ENCODE results near the gene CACNA1H.

Gene CACNA1H

GRCh38 chr16:1120577-1120941 lies 32.3 kb upstream of the CACNA1H start:
- Histone ChIP-seq H3K27me3 (ENCODE audit: control insufficient read depth, insufficient read depth, low read length) (no peaks in the 10 kb centered on the region), H3K27ac (no peak overlapping the region), H3K4me2 (ENCODE audit: low read length) (no peak overlapping the region), H3K4me1 (no peaks in the 10 kb centered on the region), H3K4me3 (ENCODE audit: low read depth, low read length) (no peak overlapping the region), H3K79me2 (no peaks in the 10 kb centered on the region), H3K9ac (no peak overlapping the region), H3K36me3 (ENCODE audit: control insufficient read depth, insufficient read depth, low read length) (no peaks in the 10 kb centered on the region), H2AFZ (no peak overlapping the region), H3K9me3 (ENCODE audit: control insufficient read depth, low read length) (no peaks in the 10 kb centered on the region)
- TF ChIP-seq CTCF (IDR thresholded peaks at IDR 0.05): no peak

DNA sequence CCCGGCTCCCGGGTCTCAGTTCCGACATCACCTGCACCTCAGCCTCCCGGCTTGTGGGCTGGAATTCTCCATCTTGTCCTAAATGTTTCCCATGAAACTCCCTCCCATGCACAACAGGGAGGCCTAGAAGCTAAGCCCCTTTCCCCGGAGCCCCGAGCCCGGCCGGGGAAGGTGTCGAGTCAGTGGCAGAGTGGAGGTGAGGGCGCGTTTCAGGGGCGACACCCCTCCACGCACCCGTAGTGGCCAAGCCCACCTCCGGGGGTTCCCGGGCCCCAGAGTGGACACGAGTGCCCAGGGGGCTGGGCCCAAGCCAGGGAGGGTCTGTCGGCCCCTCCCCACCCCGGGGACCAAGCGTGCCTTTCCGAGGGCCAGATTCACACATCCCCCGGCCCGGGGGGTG lies 31.9 kb upstream of the CACNA1H start:
- no peak overlapping the region for H3K4me3 ChIP-seq (ENCODE audit: low read depth, low read length)
- no peak for TF ChIP-seq CTCF (IDR thresholded peaks at IDR 0.05)
- H3K27me3 ChIP-seq (ENCODE audit: control insufficient read depth, insufficient read depth, low read length): no peaks in the 10 kb centered on the region
- H2AFZ ChIP-seq: no peak overlapping the region
- no peaks in the 10 kb centered on the region for H3K36me3 ChIP-seq (ENCODE audit: control insufficient read depth, insufficient read depth, low read length)
- no peak overlapping the region for H3K27ac ChIP-seq
- no peak overlapping the region for H3K9ac ChIP-seq
- H3K4me2 ChIP-seq (ENCODE audit: low read length): no peak overlapping the region
- H3K79me2 ChIP-seq: no peaks in the 10 kb centered on the region
- no peaks in the 10 kb centered on the region for H3K9me3 ChIP-seq (ENCODE audit: control insufficient read depth, low read length)
- no peaks in the 10 kb centered on the region for H3K4me1 ChIP-seq

DNA sequence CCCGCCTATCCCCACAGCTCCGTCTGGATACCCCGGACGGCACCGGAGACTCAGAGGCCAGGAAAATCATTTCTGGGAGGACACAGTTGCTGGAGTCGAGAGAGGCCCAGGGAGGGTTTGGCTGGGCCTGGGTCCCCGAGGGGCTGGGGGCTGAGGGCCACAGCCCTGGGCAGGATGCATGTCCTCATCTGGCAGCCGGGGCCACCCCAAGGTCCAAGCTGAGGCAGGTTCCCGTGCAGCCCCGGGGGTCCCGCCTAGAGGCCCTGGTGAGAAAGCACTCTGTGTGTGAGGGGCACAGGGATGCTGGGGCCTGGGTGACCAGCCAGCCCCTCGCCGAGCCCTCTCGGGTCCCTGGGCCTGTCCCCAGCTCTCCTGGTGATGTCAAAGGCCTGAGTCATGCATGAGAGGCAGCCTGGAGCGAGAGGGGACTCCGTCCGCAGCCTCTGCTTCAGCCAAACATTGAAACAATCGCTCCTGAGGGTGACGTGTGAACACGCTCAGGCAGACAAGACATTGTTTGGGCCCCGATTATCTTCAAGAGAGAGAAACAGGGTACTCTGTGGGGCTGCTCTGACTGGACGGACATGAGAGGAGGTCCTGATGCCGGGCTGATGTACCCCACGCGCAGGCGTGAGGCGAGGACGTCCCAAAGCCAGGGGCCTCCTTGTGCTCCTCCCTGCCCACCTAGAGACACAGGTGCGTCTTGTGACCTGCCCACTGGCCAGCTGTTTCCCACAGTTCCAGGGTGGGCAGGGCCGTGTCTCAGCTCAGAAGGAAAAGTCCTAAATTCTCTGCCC lies 31.1 kb upstream of the CACNA1H start:
- H3K27ac ChIP-seq: no peak overlapping the region
- no peak overlapping the region for H3K4me3 ChIP-seq (ENCODE audit: low read depth, low read length)
- no peak overlapping the region for H2AFZ ChIP-seq
- no peak overlapping the region for H3K4me2 ChIP-seq (ENCODE audit: low read length)
- H3K9ac ChIP-seq: no peak overlapping the region
- no peaks in the 10 kb centered on the region for H3K36me3 ChIP-seq (ENCODE audit: control insufficient read depth, insufficient read depth, low read length)
- no peaks in the 10 kb centered on the region for H3K9me3 ChIP-seq (ENCODE audit: control insufficient read depth, low read length)
- no peaks in the 10 kb centered on the region for H3K4me1 ChIP-seq
- H3K79me2 ChIP-seq: no peaks in the 10 kb centered on the region
- H3K27me3 ChIP-seq (ENCODE audit: control insufficient read depth, insufficient read depth, low read length): no peaks in the 10 kb centered on the region
- no peak for TF ChIP-seq CTCF (IDR thresholded peaks at IDR 0.05)

- H3K27me3 ChIP-seq (ENCODE audit: control insufficient read depth, insufficient read depth, low read length): no peaks in the 10 kb centered on the region
- no peaks in the 10 kb centered on the region for H3K36me3 ChIP-seq (ENCODE audit: control insufficient read depth, insufficient read depth, low read length)
- no peaks in the 10 kb centered on the region for H3K79me2 ChIP-seq
- no peak overlapping the region for H2AFZ ChIP-seq
- H3K27ac ChIP-seq: no peak overlapping the region
- H3K4me1 ChIP-seq: no peaks in the 10 kb centered on the region
- no peaks in the 10 kb centered on the region for H3K9me3 ChIP-seq (ENCODE audit: control insufficient read depth, low read length)
- TF ChIP-seq CTCF (IDR thresholded peaks at IDR 0.05): no peak
- no peak overlapping the region for H3K4me2 ChIP-seq (ENCODE audit: low read length)
- no peak overlapping the region for H3K9ac ChIP-seq
- no peak overlapping the region for H3K4me3 ChIP-seq (ENCODE audit: low read depth, low read length)
Observed at GRCh38 chr16:1122398-1122765, 30.5 kb upstream of the CACNA1H start.
